GM19238 (cell line): ENCODE data around the gene ARHGAP25.

Experiments used
- DNase-seq: peaks from one replicate; pipeline ENCODE4 v3.0.0; 2011; ENCODE audit warnings: low spot score; ENCODE audit not compliant: insufficient read length

ARHGAP25 gene

DNA sequence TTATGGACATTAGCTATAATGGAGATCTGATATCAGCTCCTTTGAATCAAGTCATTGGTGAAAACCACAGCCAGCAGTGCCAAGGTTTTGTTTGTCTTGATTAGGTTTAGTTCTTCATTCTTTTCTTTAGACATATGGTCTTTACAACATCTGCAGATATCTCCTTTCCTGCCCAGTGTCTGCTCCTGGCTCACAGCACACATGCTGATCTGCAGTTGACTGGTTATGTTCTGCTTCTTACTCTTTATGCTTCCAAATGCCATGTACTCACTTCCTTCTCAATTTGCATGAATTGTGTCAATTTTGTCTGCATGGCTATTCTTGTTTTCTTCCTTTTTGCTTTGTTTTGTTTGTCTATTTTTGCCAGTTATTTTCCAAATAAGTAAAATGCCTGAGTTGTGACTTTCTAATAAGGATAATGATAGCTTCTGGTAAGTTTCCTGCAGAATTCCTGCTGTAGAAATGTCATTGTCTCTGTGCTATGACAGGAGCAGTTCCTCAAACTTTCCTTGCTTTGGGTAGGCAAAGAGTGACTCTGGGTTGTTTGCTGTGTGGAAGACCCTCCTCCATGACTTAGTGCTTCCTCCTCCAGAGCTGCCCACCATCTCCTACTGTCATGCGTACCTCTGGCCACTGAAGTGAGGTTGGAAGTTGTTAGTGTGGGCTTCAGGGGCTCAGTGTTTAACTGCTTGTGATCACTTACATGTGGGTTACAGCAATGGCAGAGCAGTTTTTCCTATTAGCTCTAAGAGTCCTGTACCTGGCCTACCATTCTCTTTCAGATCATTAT lies 8.2 kb downstream of the ARHGAP25 start:
- DNase-seq: no peak

DNA sequence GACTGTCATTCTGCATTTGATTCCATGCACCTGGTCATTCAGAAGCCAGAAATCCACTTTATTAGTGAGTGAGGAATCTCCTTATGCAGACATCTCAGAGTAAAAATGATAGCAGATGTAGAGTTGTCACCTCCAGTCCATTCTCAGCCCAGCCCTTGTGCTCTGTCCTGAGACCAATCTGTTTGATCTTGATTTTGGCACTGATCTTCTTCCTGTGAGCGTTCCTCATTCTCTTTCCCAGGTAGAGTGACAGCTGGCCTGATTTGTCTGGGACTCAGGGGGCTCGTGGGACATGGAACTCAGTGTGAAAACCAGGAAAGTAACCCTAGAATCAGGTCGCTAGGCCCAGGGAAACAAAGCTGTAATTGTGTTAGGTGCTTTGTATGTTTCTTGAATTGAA lies 8.9 kb downstream of the ARHGAP25 start:
- no peak for DNase-seq

DNA sequence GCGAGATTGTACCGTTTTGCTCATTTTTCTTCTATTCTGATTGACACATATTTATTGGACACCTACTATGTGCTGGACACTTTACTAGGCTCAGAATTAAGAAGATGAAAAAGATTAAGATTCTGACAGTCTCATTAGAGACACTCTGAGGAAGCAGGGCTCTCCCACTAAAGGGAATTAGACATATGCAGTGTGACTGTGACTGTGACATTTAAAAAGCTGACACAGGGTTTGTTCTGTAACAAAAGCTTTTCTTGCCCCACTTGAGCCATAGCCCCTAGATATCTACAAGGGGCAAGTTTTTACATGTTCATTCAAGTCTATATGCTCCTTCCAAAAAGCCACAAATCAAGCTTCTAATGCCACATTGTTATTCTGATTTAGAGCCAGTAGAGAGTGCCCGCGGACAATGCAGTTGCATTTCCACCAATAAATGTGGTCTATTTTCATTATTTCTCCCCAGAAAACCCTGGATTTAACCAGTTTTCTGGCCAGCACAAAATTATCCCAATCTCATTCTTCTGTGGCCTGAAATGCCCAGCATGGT lies 9.8 kb downstream of the ARHGAP25 start:
- DNase-seq: no peak

DNA sequence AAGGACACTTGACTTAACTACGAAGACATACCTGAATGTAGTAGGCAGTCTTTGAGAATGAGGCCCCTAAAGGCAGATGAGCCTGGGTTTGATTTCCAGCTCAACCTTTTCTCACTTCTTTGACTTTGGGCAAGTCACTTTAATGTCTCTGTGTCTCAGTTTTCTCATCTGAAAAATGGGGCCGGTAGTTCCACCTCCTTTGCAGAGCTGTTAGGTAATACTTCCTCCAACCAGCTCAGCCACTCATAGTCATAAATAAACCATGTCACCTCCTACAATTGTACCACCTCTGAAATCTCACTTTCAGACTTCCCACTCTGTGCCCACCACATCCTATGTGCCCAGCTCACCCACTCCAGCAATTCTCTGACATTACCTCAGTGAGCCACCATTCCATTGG lies 10.4 kb downstream of the ARHGAP25 start:
- DNase-seq: no peak

DNA sequence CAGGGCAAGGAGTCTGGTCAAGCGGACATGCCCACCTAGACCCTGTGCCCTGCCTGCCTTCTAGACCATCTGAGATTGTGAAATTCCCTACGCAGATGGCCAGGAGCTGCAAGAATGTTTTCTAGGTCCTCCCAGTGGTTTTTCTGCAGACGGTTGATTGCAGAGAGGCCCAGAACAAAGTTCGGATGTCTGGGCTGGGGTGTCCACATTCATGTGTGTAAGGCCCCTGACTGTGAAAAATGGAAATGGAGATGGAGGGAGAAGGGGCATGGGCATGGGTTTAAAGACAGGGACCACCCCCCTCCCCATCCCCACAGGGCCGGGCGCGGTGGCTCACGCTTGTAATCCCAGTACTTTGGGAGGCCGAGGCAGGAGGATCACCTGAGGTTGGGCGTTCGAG lies 11.8 kb downstream of the ARHGAP25 start:
- no peak for DNase-seq

DNA sequence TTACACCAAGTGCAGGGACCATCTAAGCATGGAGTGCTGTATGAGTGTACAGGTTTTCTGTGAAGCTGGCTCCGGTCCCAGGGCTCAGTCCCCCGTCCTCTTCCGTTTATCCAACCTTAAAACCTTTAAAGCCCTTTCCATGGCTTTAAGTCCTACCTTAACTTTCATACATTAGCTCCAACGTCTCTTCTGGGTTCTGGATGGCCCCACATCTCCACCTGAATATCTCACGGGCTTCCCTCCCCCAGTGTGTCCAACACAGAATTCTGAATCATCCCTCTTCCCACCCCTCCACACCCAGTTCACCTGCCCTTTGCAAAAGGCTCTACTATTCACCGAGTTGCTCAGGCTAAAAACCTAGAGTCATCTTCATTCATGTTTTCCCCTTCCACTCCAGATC lies 12.8 kb downstream of the ARHGAP25 start:
- no peak for DNase-seq

DNA sequence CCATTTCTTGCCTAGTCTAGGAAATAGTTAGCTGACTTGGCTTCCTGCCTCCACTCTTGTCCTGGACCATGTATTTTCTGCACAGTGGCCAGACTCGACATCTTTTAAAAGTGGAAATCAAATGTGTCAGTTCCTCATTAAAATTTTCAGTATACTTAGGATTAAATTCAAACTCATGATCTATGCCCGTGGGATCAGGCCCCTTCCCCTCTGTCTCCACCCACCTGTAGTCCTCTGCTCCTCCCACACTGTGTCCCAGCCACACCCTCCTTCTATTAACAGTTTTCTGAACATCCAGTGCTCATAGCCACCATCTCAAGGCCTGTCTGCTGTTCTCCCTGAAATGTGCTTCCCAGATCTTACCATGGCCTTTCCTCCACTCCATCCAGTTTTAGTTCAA lies 13.3 kb downstream of the ARHGAP25 start:
- DNase-seq: no peak

DNA sequence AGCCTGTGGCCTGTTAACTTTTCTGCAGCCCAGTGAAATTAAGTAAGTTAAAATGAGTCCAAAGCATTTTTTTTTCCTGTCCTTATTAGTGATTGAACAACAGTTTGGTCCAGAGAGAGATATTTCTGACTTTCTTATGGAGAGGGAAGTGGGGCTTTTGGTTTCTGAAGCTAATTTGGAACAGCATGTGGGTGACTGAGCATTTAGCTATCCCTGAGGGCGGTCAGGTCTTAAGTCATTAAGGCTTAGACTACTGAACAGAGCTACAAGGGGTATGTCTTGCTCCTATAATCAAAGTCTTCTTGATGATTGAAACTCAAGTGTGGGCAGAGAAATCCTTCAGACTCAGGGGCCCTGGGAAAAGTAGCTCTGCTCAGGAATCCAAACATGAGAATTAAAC lies 14.0 kb downstream of the ARHGAP25 start:
- no peak for DNase-seq

DNA sequence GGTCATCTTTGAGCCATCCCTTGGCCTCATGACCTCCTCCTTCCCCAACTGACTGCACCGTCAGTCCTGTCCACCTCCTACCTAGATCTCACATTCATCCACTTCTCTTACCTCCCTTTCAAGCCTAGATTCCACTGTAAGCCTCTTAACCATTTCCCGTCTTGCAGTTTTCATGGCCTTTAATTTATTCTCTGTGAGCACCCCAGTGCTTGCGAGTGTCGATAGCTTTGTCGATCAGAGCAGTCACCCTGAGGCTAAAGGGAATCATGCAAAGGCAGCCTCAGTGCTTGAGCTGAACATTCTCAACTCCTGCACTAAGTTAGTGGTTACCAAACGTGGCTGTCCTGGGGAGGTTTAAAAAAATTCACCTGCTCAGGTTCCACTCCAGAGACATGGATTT lies 14.7 kb downstream of the ARHGAP25 start:
- DNase-seq: no peak

DNA sequence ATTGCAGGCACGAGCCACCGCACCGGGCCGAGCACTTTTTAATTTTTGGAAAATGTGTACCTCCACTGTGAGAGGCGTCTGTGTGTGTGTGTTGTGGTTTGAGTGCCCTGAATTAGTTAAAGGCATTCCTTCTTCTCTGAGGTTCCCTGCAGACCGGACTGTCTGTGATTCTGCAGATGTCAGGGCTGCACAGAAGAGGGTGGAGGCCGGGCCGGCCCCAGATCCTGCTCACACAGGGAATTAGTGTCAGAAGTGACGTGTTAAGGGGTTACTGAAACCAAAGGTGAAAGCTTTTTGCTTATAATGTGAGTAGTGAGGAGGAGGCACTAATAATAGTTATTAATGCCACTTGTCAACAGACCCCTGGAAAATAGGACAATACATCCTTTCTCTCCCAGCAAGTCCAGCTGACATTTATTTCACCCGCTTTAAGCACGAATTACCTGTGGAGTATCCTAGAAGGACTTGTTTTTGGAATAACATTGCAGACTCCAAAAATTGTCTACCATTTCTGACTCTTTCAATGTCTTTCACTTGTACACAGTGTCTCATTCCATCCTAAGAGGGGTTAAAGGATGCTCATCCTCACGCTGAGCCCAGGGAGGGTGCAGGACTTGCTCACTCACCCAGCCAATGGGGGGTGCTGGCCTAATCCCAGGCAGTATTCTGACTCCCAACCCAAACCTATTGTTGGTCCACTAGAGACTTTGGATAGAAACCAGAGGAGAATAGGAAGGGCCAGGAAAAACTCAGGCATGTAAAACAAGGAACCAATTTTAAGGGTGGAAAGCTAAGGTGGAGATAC lies 16.2 kb downstream of the ARHGAP25 start:
- DNase-seq: no peak

DNA sequence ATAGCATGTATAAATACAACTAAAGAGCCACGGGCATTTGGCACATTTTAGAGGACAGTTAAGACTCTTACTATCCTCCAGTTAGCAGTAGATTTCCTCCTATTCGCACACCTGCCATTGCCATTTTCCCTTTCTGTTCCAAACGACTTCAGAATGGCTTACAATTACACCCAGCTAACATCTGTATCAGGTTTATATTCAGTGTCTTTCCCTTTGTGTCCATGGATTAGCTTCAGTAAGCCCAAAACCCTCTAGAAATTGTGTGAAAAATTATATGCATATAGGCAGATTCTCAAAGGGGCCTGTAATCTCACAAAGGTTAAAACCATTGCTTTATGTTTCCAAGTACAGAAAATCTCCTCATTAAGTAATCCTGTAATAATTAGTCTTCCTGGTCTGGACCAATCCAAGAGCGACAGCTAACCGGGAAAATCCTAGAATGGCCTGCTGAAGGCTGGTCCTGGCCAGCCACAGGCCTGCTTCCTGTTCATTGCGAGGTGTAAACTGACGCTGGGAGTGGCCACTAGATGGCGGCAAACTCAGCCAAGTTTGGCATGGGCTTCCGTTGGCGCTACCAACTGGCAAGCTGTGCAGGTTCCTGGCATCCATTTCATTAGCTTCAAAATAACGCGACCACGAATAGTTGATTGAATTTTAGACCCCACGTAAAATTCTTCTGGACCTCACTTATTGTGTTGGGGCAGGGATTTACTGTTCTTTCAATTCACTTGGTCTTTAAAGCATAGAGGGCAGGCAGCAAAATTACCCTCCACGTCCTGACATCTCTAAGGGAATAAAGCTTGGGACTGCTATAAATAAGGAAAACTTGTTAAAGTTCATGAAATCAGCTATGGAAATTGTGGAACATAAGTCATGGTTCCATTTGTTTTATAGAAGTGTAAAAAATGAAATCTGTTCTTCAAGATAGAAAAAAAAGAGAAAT lies 17.1 kb downstream of the ARHGAP25 start:
- peak; percentile 48 for DNase-seq

DNA sequence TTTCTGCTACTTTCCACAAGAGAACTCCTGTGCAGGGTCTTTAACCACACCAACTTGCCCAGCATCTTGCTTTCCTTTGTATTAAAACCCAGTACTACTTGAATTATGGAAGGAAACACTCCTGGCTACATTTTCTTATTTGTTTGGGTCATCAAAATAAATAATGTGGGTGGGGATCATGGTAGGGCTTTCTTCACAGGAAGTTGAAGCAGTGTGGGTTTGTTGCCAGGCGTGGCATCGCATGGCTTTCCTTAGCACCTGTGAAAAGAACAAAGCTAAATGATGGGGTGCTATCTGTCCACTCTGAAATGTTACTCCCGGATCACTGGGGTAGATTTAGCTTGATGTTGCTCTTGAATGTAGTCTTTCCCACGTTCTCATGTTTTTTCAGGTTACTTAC lies 18.7 kb downstream of the ARHGAP25 start:
- DNase-seq: no peak

DNA sequence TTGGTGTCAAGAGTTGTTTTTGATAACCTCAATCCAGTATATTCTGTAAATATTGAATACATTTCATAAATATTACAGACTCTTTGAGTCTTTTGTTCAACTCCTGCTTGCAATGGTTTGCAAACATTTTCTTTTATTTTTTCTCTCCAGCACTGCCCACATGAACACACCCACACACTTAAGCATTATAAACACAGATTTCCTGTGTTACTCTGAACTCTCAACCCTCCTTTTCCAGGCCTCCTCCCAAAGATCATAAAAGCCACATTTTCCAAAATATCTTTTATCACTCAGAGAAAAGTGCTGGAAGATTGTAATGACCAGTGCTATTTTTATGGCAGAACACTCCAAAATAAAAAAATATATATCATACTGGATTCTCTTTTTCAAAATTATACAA lies 20.5 kb downstream of the ARHGAP25 start:
- no peak for DNase-seq

DNA sequence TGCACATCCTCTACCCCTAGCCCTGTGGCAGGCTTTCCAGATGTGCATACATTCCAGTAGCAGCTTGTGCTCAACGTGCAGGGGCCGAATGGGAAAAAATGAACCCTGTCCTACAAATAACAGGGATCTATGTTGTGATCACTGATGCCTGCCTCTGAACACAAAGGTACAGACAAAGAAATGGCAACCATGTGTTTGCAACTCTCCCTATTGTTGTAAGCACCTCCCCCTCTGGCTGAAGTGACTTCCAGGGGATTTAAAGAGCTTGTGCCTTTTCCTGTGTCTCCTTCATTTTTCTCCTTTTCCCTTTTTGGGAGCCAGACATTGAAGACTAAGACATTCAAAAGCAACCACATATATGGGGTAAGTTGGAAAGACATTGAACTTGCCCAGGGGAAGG lies 21.6 kb downstream of the ARHGAP25 start:
- no peak for DNase-seq

DNA sequence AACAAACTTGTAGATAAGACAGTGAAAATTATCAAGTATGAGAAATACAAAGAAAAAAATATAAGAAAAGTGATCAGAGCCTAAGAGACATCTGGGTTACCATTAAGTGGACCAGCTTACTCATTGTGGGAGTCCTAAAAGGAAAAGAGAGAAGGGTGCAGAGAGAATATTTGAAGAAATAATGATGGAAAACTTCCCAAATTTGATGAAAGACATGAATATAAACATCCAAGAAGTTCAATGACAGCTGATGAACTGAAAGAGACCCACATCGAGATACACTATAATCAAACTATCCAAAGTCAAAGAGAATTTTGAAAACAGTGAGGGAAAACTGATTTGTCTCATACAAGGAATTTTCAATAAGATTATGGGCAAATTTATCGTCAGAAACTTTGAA lies 22.5 kb downstream of the ARHGAP25 start:
- DNase-seq: no peak

DNA sequence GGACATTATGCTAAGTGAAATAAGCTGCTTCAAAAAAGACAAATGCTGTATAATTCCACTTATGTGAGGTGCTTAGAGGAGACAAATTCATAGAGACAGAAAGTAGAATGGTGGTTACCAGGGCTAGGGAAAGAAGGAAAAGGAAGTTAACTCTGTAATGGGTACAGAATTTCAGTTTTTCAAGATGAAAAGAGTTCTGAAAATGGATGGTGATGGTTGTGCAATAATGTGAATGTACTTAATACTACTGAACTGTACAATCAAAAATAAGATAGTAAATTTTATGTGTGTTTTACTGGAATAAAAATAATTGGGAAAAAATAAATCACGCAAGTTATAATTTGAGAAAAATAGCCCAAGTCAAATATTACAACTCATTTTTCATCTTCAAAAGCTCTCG lies 27.5 kb downstream of the ARHGAP25 start:
- DNase-seq: no peak

DNA sequence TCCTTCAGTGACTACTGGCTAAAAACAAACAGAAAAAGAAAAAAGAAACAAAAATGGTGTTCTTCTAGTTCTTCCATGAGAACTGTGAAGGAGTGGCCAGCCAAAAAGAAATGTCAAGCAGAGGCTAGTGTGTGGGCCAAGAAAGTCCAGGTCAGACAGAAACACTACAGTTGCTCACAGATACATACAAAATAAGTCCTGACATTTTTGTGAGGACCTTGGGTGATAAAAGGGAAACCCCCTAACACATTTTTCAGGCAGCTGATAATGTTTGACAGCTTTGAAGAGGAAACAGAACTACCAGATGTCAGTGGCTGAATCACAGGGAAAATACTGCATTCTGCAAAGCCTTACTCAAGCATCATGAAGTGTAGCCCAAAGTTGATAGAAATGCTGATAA lies 28.1 kb downstream of the ARHGAP25 start:
- no peak for DNase-seq

DNA sequence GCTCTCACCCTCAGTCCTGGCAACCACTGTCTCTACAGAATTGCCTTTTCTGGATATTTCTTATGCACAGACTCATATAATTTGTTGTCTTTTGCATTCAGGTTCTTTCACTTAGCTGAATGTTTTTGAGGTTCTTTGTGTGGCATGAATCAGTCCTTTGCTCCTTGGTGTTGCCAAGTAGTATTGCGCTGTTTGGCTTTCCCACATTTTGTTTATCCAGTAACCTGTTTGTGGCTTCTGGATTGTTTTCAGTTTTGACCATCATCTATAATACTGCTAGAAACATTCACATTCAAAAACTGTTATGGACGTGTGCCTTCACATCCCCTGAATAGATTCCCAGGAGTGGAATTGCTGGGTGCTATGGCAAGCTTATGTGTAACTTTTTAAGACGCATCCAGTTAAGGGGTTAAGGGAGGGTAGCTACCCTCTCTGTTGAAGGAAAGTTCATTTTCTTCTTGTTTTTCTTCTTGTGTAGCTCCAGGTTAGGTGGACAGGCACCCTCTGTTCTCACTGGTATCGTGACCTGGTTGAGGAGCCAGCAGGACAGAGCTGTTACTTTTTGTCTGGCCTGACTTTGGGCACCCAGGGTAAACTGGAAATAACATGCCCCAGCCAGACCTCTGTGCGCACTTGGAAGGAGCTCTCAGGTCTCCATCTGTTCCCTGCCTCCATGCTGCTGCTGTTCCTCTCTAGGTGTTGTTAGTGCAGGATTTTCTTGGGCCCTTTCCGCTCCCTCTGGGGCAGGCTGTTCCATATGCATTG lies 29.6 kb downstream of the ARHGAP25 start:
- DNase-seq: no peak

DNA sequence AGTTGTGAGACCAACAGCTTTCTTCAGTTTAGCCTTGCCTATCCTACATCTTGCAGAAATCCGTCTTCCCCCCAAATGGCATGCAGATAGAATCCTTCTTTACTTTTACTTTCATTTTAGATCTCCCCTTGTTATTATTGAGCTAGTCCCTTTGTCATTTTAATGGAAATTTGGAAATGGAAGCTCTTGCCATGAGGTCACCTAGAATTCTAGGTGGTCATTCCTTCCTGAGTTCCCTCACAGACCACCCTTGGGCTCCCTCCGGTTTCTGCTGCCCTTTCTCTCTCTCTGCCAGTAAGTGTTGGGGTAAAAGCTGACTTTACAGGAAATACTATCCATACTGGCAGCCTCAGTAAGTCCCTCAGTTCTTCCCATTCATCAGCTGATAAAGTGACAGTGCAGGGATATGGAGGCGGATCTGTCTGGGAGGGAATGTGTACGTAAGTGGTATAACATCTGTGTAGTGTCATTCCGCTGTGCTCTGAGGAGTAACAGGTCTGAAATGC lies 30.2 kb downstream of the ARHGAP25 start:
- DNase-seq: no peak

DNA sequence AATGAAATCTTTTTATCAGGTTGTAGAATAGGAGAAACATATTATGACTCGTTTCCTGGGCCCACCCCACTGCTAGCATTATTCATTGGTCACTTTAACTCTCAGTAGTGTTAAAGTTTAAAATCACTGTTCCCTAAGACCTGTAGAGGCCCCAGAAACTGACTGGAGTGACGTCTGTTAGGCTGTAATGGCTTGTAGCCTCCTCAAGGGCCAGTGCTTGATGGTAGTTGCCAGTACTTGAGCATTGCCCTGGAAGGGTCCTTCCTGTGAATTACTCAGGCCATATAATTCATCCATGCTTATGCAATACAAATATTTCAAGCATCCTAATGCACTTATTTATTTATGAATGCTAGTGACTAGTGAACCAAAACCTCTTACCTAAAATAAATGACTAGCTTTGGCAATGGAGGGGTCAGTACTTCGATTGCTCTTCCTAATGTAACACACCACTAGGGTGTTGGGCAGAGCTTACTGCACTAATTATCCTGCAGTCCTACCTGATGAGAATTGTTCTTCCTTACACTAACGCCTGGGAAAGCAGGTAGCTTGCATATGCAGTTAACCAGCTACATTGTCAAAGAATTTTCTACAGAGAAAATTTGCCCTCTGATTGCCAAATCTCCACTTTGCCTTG lies 31.2 kb downstream of the ARHGAP25 start:
- no peak for DNase-seq
